Measurements from ENCODE around the gene RNF123. TPM values are rescaled to one million over a fixed set of nuclear protein-coding genes. Genes with fewer than 3 reads are reported as not detected.

The RNF123 gene
- total and polyA plus RNA-seq, 2 donors (not counting 1 experiment from before 2014, with no cell fraction given), result 51.8 to 69.0 TPM

- Histone ChIP-seq H4K20me1 (ENCODE audit: control insufficient read depth, insufficient read depth, low read length, poor library complexity, severe bottlenecking) (no peaks in the 10 kb centered on the region), H2AFZ (ENCODE audit: insufficient read depth, low read depth, low read length, poor library complexity, severe bottlenecking) (peak overlapping the region; percentile 57), H3K79me2 (ENCODE audit: control insufficient read depth, insufficient read depth, low read length) (no peaks in the 10 kb centered on the region), H3K27ac (ENCODE audit: low read length in 2 of 2) (peak overlapping the region; percentile 100), H3K4me2 (replicated peaks; ENCODE audit: low read depth, low read length, poor library complexity, severe bottlenecking) (peak overlapping the region; percentile 97), H3K9me3 (ENCODE audit: control extremely low read depth in 1 of 3, control insufficient read depth in 2 of 3, insufficient read depth in 1 of 3, low read length in 2 of 3) (no peaks in the 10 kb centered on the region), H3K27me3 (replicated peaks in 1 of 4; ENCODE audit: control extremely low read depth in 1 of 4, control insufficient read depth in 3 of 4, insufficient read depth in 4 of 4, low read length in 3 of 4) (no peaks in the 10 kb centered on the region), H3K4me3 (ENCODE audit: control extremely low read depth in 1 of 5, extremely low read depth in 1 of 5, insufficient read depth in 1 of 5, low read depth in 2 of 5, low read length in 4 of 5) (peak overlapping the region; percentile 34 to 99 (median 78)), H3K4me1 (ENCODE audit: control insufficient read depth in 2 of 2, insufficient read depth in 2 of 2, low read length in 2 of 2) (peaks cover 25 to 55% of the 10 kb centered on the region in 2 donors), H3K36me3 (replicated peaks in 1 of 2; ENCODE audit: control extremely low read depth in 1 of 2, control insufficient read depth in 1 of 2, extremely low read depth in 1 of 2, insufficient read depth in 2 of 2, low read length in 1 of 2) (peaks cover 0 to 43% of the 10 kb centered on the region in 2 experiments), H3K9ac (ENCODE audit: low read length) (peak overlapping the region; percentile 98)
- Mint-ChIP-seq H3K27me3 (no peaks in the 10 kb centered on the region), H3K4me1 (peaks cover 52% of the 10 kb centered on the region), H3K9me3 (ENCODE audit: insufficient read depth) (no peaks in the 10 kb centered on the region), H3K4me3 (peak overlapping the region; percentile 96), H3K27ac (peak overlapping the region; percentile 97)
- WGBS (ENCODE audit: insufficient coverage), result 5% methylated on average over 5 of the region's 6 CpGs
- ATAC-seq (ENCODE audit: low read depth), result peak; percentile 15
- TF ChIP-seq CTCF (IDR thresholded peaks at IDR 0.05) (no peak), EZH2 (IDR thresholded peaks at IDR 0.05; ENCODE audit: borderline replicate concordance, insufficient read depth, low read depth, low read length, poor library complexity, severe bottlenecking) (no peak)
- DNase-seq, result peak; percentile 91
- POLR2A ChIA-PET, result interaction anchor here (0.6 to 2.1 kb wide), 4 partner anchors 9 to 357 kb away, joined by 5 to 7 read pairs (median 6); partner anchors contain the start of gene INKA1
- CTCF ChIA-PET, result interaction anchor here (0.9 to 1.1 kb wide), 2 partner anchors 115 to 185 kb away, joined by 4 to 5 read pairs; no protein-coding TSS in a partner anchor
- intact Hi-C loops (cut with micrococcal nuclease), result loop anchor here (1.0 kb wide), 5 partner anchors 50 to 132 kb away; partner anchors contain the start of genes APEH, IP6K1 and TRAIP
These were observed 35.2 kb downstream of the RNF123 start for GRCh38 chr3:49724586-49724985.

GRCh38 chr3:49725906-49726681 lies 36.7 kb downstream of the RNF123 start:
- TF ChIP-seq CTCF (IDR thresholded peaks at IDR 0.05) (no peak), EZH2 (IDR thresholded peaks at IDR 0.05; ENCODE audit: borderline replicate concordance, insufficient read depth, low read depth, low read length, poor library complexity, severe bottlenecking) (no peak)
- intact Hi-C loops (cut with micrococcal nuclease), result no loop called here
- Mint-ChIP-seq H3K27me3 (no peaks in the 10 kb centered on the region), H3K4me1 (peaks cover 44% of the 10 kb centered on the region), H3K4me3 (peak overlapping the region; percentile 21), H3K9me3 (ENCODE audit: insufficient read depth) (no peaks in the 10 kb centered on the region), H3K27ac (peak overlapping the region; percentile 97)
- no peak overlapping the region for H3K4me2 ChIP-seq (replicated peaks; ENCODE audit: low read depth, low read length, poor library complexity, severe bottlenecking)
- H3K4me1 ChIP-seq (ENCODE audit: control insufficient read depth in 2 of 2, insufficient read depth in 2 of 2, low read length in 2 of 2), result peaks cover 25 to 51% of the 10 kb centered on the region in 2 donors
- H4K20me1 ChIP-seq (ENCODE audit: control insufficient read depth, insufficient read depth, low read length, poor library complexity, severe bottlenecking), result no peaks in the 10 kb centered on the region
- ATAC-seq (ENCODE audit: low read depth) (no peak), DNase-seq (peak; percentile 29)
- ChIA-PET CTCF (interaction anchor here (1.0 to 1.1 kb wide), 2 partner anchors 23 to 79 kb away, joined by 3 to 4 read pairs; no protein-coding TSS in a partner anchor), POLR2A (interaction anchor here (0.9 kb wide), 1 partner anchor 77 kb away, joined by 3 read pairs; the partner anchor contains the start of gene INKA1)
- H3K27ac ChIP-seq (ENCODE audit: low read length in 2 of 2), result peak overlapping the region; percentile 100
- H2AFZ ChIP-seq (ENCODE audit: insufficient read depth, low read depth, low read length, poor library complexity, severe bottlenecking), result no peak overlapping the region
- H3K27me3 ChIP-seq (replicated peaks in 1 of 4; ENCODE audit: control extremely low read depth in 1 of 4, control insufficient read depth in 3 of 4, insufficient read depth in 4 of 4, low read length in 3 of 4), result no peaks in the 10 kb centered on the region
- H3K9ac ChIP-seq (ENCODE audit: low read length), result no peak overlapping the region
- no peaks in the 10 kb centered on the region for H3K9me3 ChIP-seq (ENCODE audit: control extremely low read depth in 1 of 3, control insufficient read depth in 2 of 3, insufficient read depth in 1 of 3, low read length in 2 of 3)
- H3K79me2 ChIP-seq (ENCODE audit: control insufficient read depth, insufficient read depth, low read length), result no peaks in the 10 kb centered on the region
- no peak overlapping the region for H3K4me3 ChIP-seq (ENCODE audit: control extremely low read depth in 1 of 5, extremely low read depth in 1 of 5, insufficient read depth in 1 of 5, low read depth in 2 of 5, low read length in 4 of 5)
- peaks cover 0 to 44% of the 10 kb centered on the region in 2 experiments for H3K36me3 ChIP-seq (replicated peaks in 1 of 2; ENCODE audit: control extremely low read depth in 1 of 2, control insufficient read depth in 1 of 2, extremely low read depth in 1 of 2, insufficient read depth in 2 of 2, low read length in 1 of 2)
- whole genome bisulfite sequencing (ENCODE audit: insufficient coverage), result 95% methylated on average over 10 of the region's 11 CpGs
